H1 (cell line): ENCODE results near the gene DHRS9. TPM values are rescaled to one million over a fixed set of nuclear protein-coding genes. Genes with fewer than 3 reads are reported as not detected.
A peak's percentile ranks its signal among the peaks of the same experiment; 100 is the strongest.

Experiments used
- CTCF ChIA-PET: fragments of 300-600 bp; sonication (Branson Sonifier 250); formaldehyde crosslinking; loops from one replicate; lab custom pipeline; 2021; ENCODE audit not compliant: partially characterized antibody; lab: Charles Lee
- POLR2A ChIA-PET: fragments of 300-600 bp; sonication (Branson Sonifier 250); formaldehyde crosslinking; loops from one replicate; lab custom pipeline; 2021; ENCODE audit warnings: inconsistent platforms; ENCODE audit not compliant: partially characterized antibody; lab: Charles Lee
- DNase-seq, 2 experiments: peaks; one replicate each; pipeline versions ENCODE4 v3.0.0 to v3.0.0-alpha.2; 2010 to 2022; ENCODE audit warnings: low spot score in 2 of 2, low read depth in 1 of 2, mixed read lengths in 1 of 2
- FAIRE-seq: peaks from 2 replicates; lab custom pipeline; 2011; peaks lifted over from hg19 to GRCh38; lab: Jason Lieb, UNC
- H2AFZ ChIP-seq: 2 replicates; pipeline ENCODE4 v1.8.1; 2012; ENCODE audit warnings: low read length, inconsistent platforms
- H2AK5ac ChIP-seq: 2 replicates; pipeline ENCODE4 v1.6.1; 2013; ENCODE audit warnings: low read depth, low read length
- H2BK120ac ChIP-seq: replicated peaks from 2 replicates; pipeline ENCODE3; 2013; ENCODE audit warnings: low read depth, low read length, inconsistent platforms
- H2BK12ac ChIP-seq: 2 replicates; pipeline ENCODE4 v1.6.1; 2013; ENCODE audit warnings: low read depth, low read length
- H2BK15ac ChIP-seq: 2 replicates; pipeline ENCODE4 v1.6.1; 2013; ENCODE audit warnings: low read length
- H2BK20ac ChIP-seq: 2 replicates; pipeline ENCODE4 v1.6.1; 2013; ENCODE audit warnings: low read length
- H2BK5ac ChIP-seq: 2 replicates; pipeline ENCODE4 v1.6.1; 2013; ENCODE audit warnings: low read depth, low read length
- H3K14ac ChIP-seq: 2 replicates; pipeline ENCODE4 v1.6.1; 2013; ENCODE audit warnings: inconsistent platforms; ENCODE audit not compliant: insufficient read length
- H3K18ac ChIP-seq: 2 replicates; pipeline ENCODE4 v1.6.1; 2013; ENCODE audit warnings: low read length; ENCODE audit errors: extremely low read depth
- H3K23ac ChIP-seq: 2 replicates; pipeline ENCODE4 v1.6.1; 2013; ENCODE audit warnings: inconsistent platforms; ENCODE audit not compliant: insufficient read length
- H3K23me2 ChIP-seq: 2 replicates; pipeline ENCODE4 v1.6.1; 2013; ENCODE audit warnings: low read depth, low read length
- H3K27ac ChIP-seq: 2 replicates; pipeline ENCODE4 v1.6.1; 2011; ENCODE audit warnings: low read depth, low read length, inconsistent platforms
- H3K27me3 ChIP-seq, 4 experiments: replicated peaks in 1 of 4; 1 replicate in 1 of 4; 2 replicates in 3 of 4; pipeline versions ENCODE4 v1.6.1 to v1.8.1; 2011 to 2013; ENCODE audit warnings: low read length in 3 of 4, mild to moderate bottlenecking in 3 of 4, inconsistent platforms in 2 of 4, mixed read lengths in 2 of 4, moderate library complexity in 1 of 4; ENCODE audit not compliant: control insufficient read depth in 3 of 4, insufficient read depth in 3 of 4; ENCODE audit errors: extremely low read depth in 1 of 4
- H3K36me3 ChIP-seq, 4 experiments: 2 replicates each; pipeline versions ENCODE4 v1.6.1 to v1.8.1; 2011 to 2013; ENCODE audit warnings: mild to moderate bottlenecking in 4 of 4, low read length in 3 of 4, moderate library complexity in 2 of 4, control low read depth in 1 of 4, inconsistent platforms in 1 of 4; ENCODE audit not compliant: insufficient read depth in 4 of 4, control insufficient read depth in 2 of 4
- H3K4ac ChIP-seq: replicated peaks from 2 replicates; pipeline ENCODE3; 2013; ENCODE audit warnings: low read length, low read depth, mixed read lengths, inconsistent platforms; ENCODE audit not compliant: insufficient read length
- H3K4me1 ChIP-seq, 4 experiments: replicated peaks in 1 of 4; 1 replicate in 1 of 4; 2 replicates in 3 of 4; pipeline versions ENCODE4 v1.6.1 to v1.8.1; 2011 to 2013; ENCODE audit warnings: low read length in 3 of 4, inconsistent platforms in 2 of 4, mixed read lengths in 1 of 4; ENCODE audit not compliant: insufficient read depth in 4 of 4, control insufficient read depth in 3 of 4
- H3K4me2 ChIP-seq, 2 experiments: 2 replicates each; pipeline versions ENCODE4 v1.6.1 to v1.8.1; 2011 to 2013; ENCODE audit warnings: low read depth in 2 of 2, low read length in 2 of 2, control low read depth in 1 of 2, inconsistent platforms in 1 of 2, mild to moderate bottlenecking in 1 of 2; ENCODE audit not compliant: insufficient read depth in 1 of 2
- H3K4me3 ChIP-seq, 4 experiments: fragments of 200-600, 300-600 bp in 1 of 4; sonication (generic), shearing (Covaris generic), sonication (Bioruptor Twin) in 1 of 4; 2 replicates each; pipeline versions ENCODE4 v1.5.1 to v1.8.1; 2011 to 2016; ENCODE audit warnings: low read length in 4 of 4, low read depth in 3 of 4, control low read depth in 2 of 4, inconsistent platforms in 2 of 4, mild to moderate bottlenecking in 2 of 4, mixed read lengths in 1 of 4, moderate library complexity in 1 of 4; ENCODE audit not compliant: insufficient read depth in 2 of 4; ENCODE audit errors: extremely low read depth in 1 of 4
- H3K56ac ChIP-seq: replicated peaks from 2 replicates; pipeline ENCODE3; 2013; ENCODE audit warnings: low read depth, mild to moderate bottlenecking, mixed read lengths, low read length, inconsistent platforms; ENCODE audit not compliant: insufficient read length
- H3K79me1 ChIP-seq: 2 replicates; pipeline ENCODE4 v1.6.1; 2013; ENCODE audit warnings: low read depth, low read length, control low read depth
- H3K79me2 ChIP-seq, 2 experiments: 2 replicates each; pipeline versions ENCODE4 v1.6.1 to v1.8.1; 2012 to 2013; ENCODE audit warnings: low read length in 2 of 2, mild to moderate bottlenecking in 2 of 2, inconsistent platforms in 1 of 2; ENCODE audit not compliant: insufficient read depth in 2 of 2, control insufficient read depth in 1 of 2
- H3K9ac ChIP-seq, 4 experiments: replicated peaks in 1 of 4; 1 replicate in 1 of 4; 2 replicates in 3 of 4; pipeline versions ENCODE4 v1.6.1 to v1.8.1; 2011 to 2013; ENCODE audit warnings: low read depth in 3 of 4, low read length in 3 of 4, control low read depth in 2 of 4, mild to moderate bottlenecking in 2 of 4, moderate library complexity in 2 of 4, inconsistent platforms in 1 of 4; ENCODE audit errors: extremely low read depth in 1 of 4
- H3K9me3 ChIP-seq, 2 experiments: 2 replicates each; pipeline versions ENCODE4 v1.6.1 to v1.8.1; 2012 to 2013; ENCODE audit warnings: mild to moderate bottlenecking in 2 of 2, moderate library complexity in 2 of 2, control low read depth in 1 of 2, inconsistent platforms in 1 of 2, low read depth in 1 of 2, low read length in 1 of 2, mixed read lengths in 1 of 2; ENCODE audit not compliant: insufficient read depth in 2 of 2
- H4K20me1 ChIP-seq, 2 experiments: replicated peaks in 1 of 2; 2 replicates each; pipeline versions ENCODE3 to v1.8.1; 2011 to 2013; ENCODE audit warnings: inconsistent platforms in 2 of 2, low read length in 2 of 2, mild to moderate bottlenecking in 1 of 2; ENCODE audit not compliant: insufficient read depth in 2 of 2, control insufficient read depth in 1 of 2
- H4K5ac ChIP-seq: 2 replicates; pipeline ENCODE4 v1.6.1; 2013; ENCODE audit warnings: low read length, low read depth, mixed read lengths, inconsistent platforms; ENCODE audit not compliant: insufficient read length
- H4K8ac ChIP-seq: 2 replicates; pipeline ENCODE4 v1.8.0; 2013; ENCODE audit warnings: mild to moderate bottlenecking, moderate library complexity, low read length, inconsistent platforms; ENCODE audit not compliant: insufficient read depth; ENCODE audit errors: extremely low read depth
- H4K91ac ChIP-seq: replicated peaks from 2 replicates; pipeline ENCODE3; 2013; ENCODE audit warnings: low read length, mixed read lengths, inconsistent platforms; ENCODE audit not compliant: insufficient read length
- BACH1 ChIP-seq: IDR thresholded peaks from 2 replicates; pipeline ENCODE4 v1.6.1; 2012; ENCODE audit warnings: low read length, improper control_type of control experiment
- EP300 ChIP-seq, 2 experiments: IDR thresholded peaks; 1 replicate in 1 of 2; 2 replicates in 1 of 2; pipeline ENCODE4 v1.6.1; 2011 to 2012; ENCODE audit warnings: low read depth in 2 of 2, low read length in 2 of 2, mild to moderate bottlenecking in 2 of 2, borderline replicate concordance in 1 of 2, inconsistent platforms in 1 of 2, moderate library complexity in 1 of 2
- EZH2 ChIP-seq: fragments of 200-600 bp; sonication (generic); IDR thresholded peaks from 2 replicates; pipeline ENCODE4 v1.7.1; 2012; ENCODE audit warnings: low read depth, mild to moderate bottlenecking, moderate library complexity, low read length, inconsistent platforms; ENCODE audit not compliant: severe bottlenecking
- GABPA ChIP-seq: IDR thresholded peaks from 2 replicates; pipeline ENCODE4 v1.6.1; 2011; ENCODE audit warnings: mild to moderate bottlenecking, low read length, moderate library complexity, borderline replicate concordance; ENCODE audit not compliant: insufficient read depth
- KDM1A ChIP-seq: fragments of 200-600, 300-600 bp; sonication (generic); IDR thresholded peaks from 2 replicates; pipeline ENCODE4 v1.7.1; 2016; ENCODE audit warnings: mild to moderate bottlenecking, low read length, borderline replicate concordance
- MAX ChIP-seq: IDR thresholded peaks from 2 replicates; pipeline ENCODE4 v1.6.1; 2012; ENCODE audit warnings: inconsistent platforms
- NRF1 ChIP-seq: IDR thresholded peaks from 2 replicates; pipeline ENCODE4 v1.6.1; 2011; ENCODE audit warnings: mild to moderate bottlenecking, low read depth, low read length, improper control_type of control experiment
- POLR2AphosphoS5 ChIP-seq: IDR thresholded peaks from 2 replicates; pipeline ENCODE4 v1.6.1; 2011; ENCODE audit warnings: low read depth, low read length
- SP1 ChIP-seq: IDR thresholded peaks from 2 replicates; pipeline ENCODE4 v1.6.1; 2011; ENCODE audit warnings: low read depth, low read length
- TAF7 ChIP-seq: optimal IDR thresholded peaks from 2 replicates; pipeline ENCODE3; 2011; ENCODE audit warnings: low read depth, mild to moderate bottlenecking, inconsistent platforms, low read length, moderate library complexity, borderline replicate concordance
- USF2 ChIP-seq: IDR thresholded peaks from 2 replicates; pipeline ENCODE4 v1.6.1; 2011; ENCODE audit warnings: low read length, improper control_type of control experiment
- ZNF274 ChIP-seq: IDR thresholded peaks from 2 replicates; pipeline ENCODE4 v1.7.0; 2012; ENCODE audit warnings: low read length, borderline replicate concordance; ENCODE audit errors: extremely low read depth
- WGBS, 2 experiments: shearing (Covaris generic) in 1 of 2; methylation state at CpG; one replicate each; pipeline versions ENCODE4 v1.1.6 to v1.1.7; 2013 to 2015; ENCODE audit warnings: low lambda C conversion rate in 2 of 2, mixed read lengths in 2 of 2, inconsistent platforms in 1 of 2, low coverage in 1 of 2, missing lambda C conversion rate in 1 of 2; ENCODE audit not compliant: insufficient replicate concordance in 2 of 2, insufficient coverage in 1 of 2, insufficient read length in 1 of 2; ENCODE audit errors: extremely low coverage in 1 of 2, missing lambda C conversion rate in 1 of 2; 5-methylcytosine and 5-hydroxymethylcytosine counted together
- polyA plus RNA-seq, 7 experiments: library from polyadenylated mRNA; depleted of rRNA in 3 of 7; stranded (reverse) in 5 of 7; unstranded in 2 of 7; fragments of >200 nt in 5 of 7; fragments of 200-250 nt in 2 of 7; gene quantifications; 1 replicate in 5 of 7; 2 replicates in 1 of 7; 4 replicates in 1 of 7; pipeline versions ENCODE4 v1.2.1 to v1.2.3, GENCODE V29; 2011 to 2013; ENCODE audit warnings: missing spikeins in 2 of 7, mixed read lengths in 2 of 7
- total RNA-seq: library from RNA; stranded (reverse); fragmentation: NEBNext Ultra II Directional; extraction: Animal tissue kit (Norgen Biotek cat#: 25700); gene quantifications from 2 replicates; pipeline ENCODE4 v1.2.1, GENCODE V29; 2021

The DHRS9 gene
- total and polyA plus RNA-seq, 2 of the 8 experiments (the other 6 are each of a cell fraction or from before 2014, with no cell fraction given), result not detected

- Histone ChIP-seq H3K9ac (no peak overlapping the region), H3K23me2 (no peaks in the 10 kb centered on the region), H3K4ac (no peak overlapping the region), H3K27ac (no peak overlapping the region), H3K18ac (no peak overlapping the region), H4K5ac (no peak overlapping the region), H2BK12ac (no peak overlapping the region), H3K14ac (no peak overlapping the region), H3K4me1 (no peaks in the 10 kb centered on the region), H2AFZ (0 out of 2 replicates have a peak overlapping the region, but pooled peaks have one; percentile 51), H2BK15ac (no peak overlapping the region), H3K27me3 (no peaks in the 10 kb centered on the region), H4K20me1 (no peaks in the 10 kb centered on the region), H3K56ac (no peak overlapping the region), H2AK5ac (no peak overlapping the region), H3K23ac (no peak overlapping the region), H4K91ac (no peak overlapping the region), H3K79me2 (no peaks in the 10 kb centered on the region), H3K79me1 (no peaks in the 10 kb centered on the region), H2BK120ac (no peak overlapping the region), H2BK20ac (no peak overlapping the region), H2BK5ac (no peak overlapping the region), H3K9me3 (no peaks in the 10 kb centered on the region), H3K4me3 (no peak overlapping the region), H3K4me2 (no peak overlapping the region), H3K36me3 (no peaks in the 10 kb centered on the region), H4K8ac (no peak overlapping the region)
- DNase-seq, result no peak
- POLR2A ChIA-PET, result no interaction called here
- 88% methylated on average over 4 of the region's 4 CpGs; no CpG with 5 or more reads in 1 of the 2 experiments for WGBS, 2 experiments
- FAIRE-seq, result no peak
- CTCF ChIA-PET, result no interaction called here
- TF ChIP-seq TAF7, result no peak
- no peak for TF ChIP-seq MAX
- TF ChIP-seq NRF1, result no peak
- TF ChIP-seq SP1, result no peak
- TF ChIP-seq BACH1, result no peak
- TF ChIP-seq EZH2, result no peak
- TF ChIP-seq USF2, result no peak
- TF ChIP-seq KDM1A, result no peak
- no peak for TF ChIP-seq POLR2AphosphoS5
- TF ChIP-seq EP300 (IDR thresholded peaks at IDR 0.05; ENCODE audit: borderline replicate concordance in 1 of 2, low read depth in 2 of 2, low read length in 2 of 2), result no peak
- no peak for TF ChIP-seq GABPA
- TF ChIP-seq ZNF274, result no peak
Observed at GRCh38 chr2:169072163-169072925, 3.0 kb downstream of the DHRS9 start.
